ENCODE data around the gene RWDD2A. TPM values are rescaled to one million over a fixed set of nuclear protein-coding genes. Genes with fewer than 3 reads are reported as not detected.
"Not testable (repeated sequence)": the region's sequence is repeated elsewhere in the genome, so short reads cannot be mapped to it uniquely, and the experiment has no call there.

Gene RWDD2A
- total RNA-seq, 2 donors from 2014 or later, result 1.5 TPM

- no peak overlapping the region for H3K4me3 Mint-ChIP-seq
- peaks cover 0 to 4% of the 10 kb centered on the region in 2 donors for H3K4me1 Mint-ChIP-seq (ENCODE audit: low read depth in 2 of 2)
- H3K36me3 Mint-ChIP-seq, result peaks cover 37% of the 10 kb centered on the region
- ATAC-seq (no peak), DNase-seq (ENCODE audit: low spot score) (no peak)
- no peak overlapping the region for H3K27ac Mint-ChIP-seq
- H3K27me3 Mint-ChIP-seq, result no peaks in the 10 kb centered on the region
- no peaks in the 10 kb centered on the region for H3K9me3 Mint-ChIP-seq
Observed at GRCh38 chr6:83183082-83183828, 9.9 kb upstream of the RWDD2A start.

- Mint-ChIP-seq H3K4me1 (ENCODE audit: low read depth in 2 of 2) (peaks cover 2 to 9% of the 10 kb centered on the region in 2 donors), H3K27ac (no peak overlapping the region), H3K9me3 (no peaks in the 10 kb centered on the region), H3K36me3 (peaks cover 36% of the 10 kb centered on the region), H3K4me3 (no peak overlapping the region), H3K27me3 (no peaks in the 10 kb centered on the region)
- ATAC-seq, result no peak
- no peak for DNase-seq (ENCODE audit: low spot score)
Observed at GRCh38 chr6:83185096-83185495, 8.1 kb upstream of the RWDD2A start.

GRCh38 chr6:83188501-83188900, 4.7 kb upstream of the RWDD2A start:
- no peak overlapping the region for H3K27ac Mint-ChIP-seq
- DNase-seq (ENCODE audit: low spot score), result no peak
- no peaks in the 10 kb centered on the region for H3K27me3 Mint-ChIP-seq
- no peak overlapping the region for H3K4me3 Mint-ChIP-seq
- H3K4me1 Mint-ChIP-seq (ENCODE audit: low read depth in 2 of 2), result peaks cover 17 to 20% of the 10 kb centered on the region in 2 donors
- ATAC-seq, result no peak
- peaks cover 26% of the 10 kb centered on the region for H3K36me3 Mint-ChIP-seq
- no peaks in the 10 kb centered on the region for H3K9me3 Mint-ChIP-seq

- H3K4me3 Mint-ChIP-seq, result peak overlapping the region; percentile 53
Observed at GRCh38 chr6:83190626-83191025, 2.5 kb upstream of the RWDD2A start.

GRCh38 chr6:83191974-83192373, 1.2 kb upstream of the RWDD2A start:
- peak overlapping the region; percentile 76 to 94 for H3K27ac Mint-ChIP-seq
- ATAC-seq, result not testable (repeated sequence)

More at GRCh38 chr6:83190626-83191025, 2.5 kb upstream of the RWDD2A start:
- Mint-ChIP-seq H3K27ac (no peak overlapping the region), H3K36me3 (peaks cover 10% of the 10 kb centered on the region), H3K9me3 (no peaks in the 10 kb centered on the region), H3K27me3 (no peaks in the 10 kb centered on the region), H3K4me1 (ENCODE audit: low read depth in 2 of 2) (peaks cover 23 to 31% of the 10 kb centered on the region in 2 donors)
- ATAC-seq, result no peak
- DNase-seq (ENCODE audit: low spot score), result no peak

GRCh38 chr6:83192456-83192855, 701 bp upstream of the RWDD2A start:
- H3K27ac Mint-ChIP-seq, result peak overlapping the region; percentile 76 to 94
- H3K4me1 Mint-ChIP-seq (ENCODE audit: low read depth in 2 of 2), result peaks cover 23 to 28% of the 10 kb centered on the region in 2 donors
- H3K9me3 Mint-ChIP-seq, result no peaks in the 10 kb centered on the region
- peaks cover 4% of the 10 kb centered on the region for H3K36me3 Mint-ChIP-seq
- H3K27me3 Mint-ChIP-seq, result no peaks in the 10 kb centered on the region
- H3K4me3 Mint-ChIP-seq, result peak overlapping the region; percentile 98
- ATAC-seq (no peak), DNase-seq (ENCODE audit: low spot score) (no peak)

More at GRCh38 chr6:83191974-83192373, 1.2 kb upstream of the RWDD2A start:
- Mint-ChIP-seq H3K4me3 (peak overlapping the region; percentile 98), H3K4me1 (ENCODE audit: low read depth in 2 of 2) (peaks cover 23 to 28% of the 10 kb centered on the region in 2 donors)
- not testable (repeated sequence) for DNase-seq (ENCODE audit: low spot score); H3K27me3 Mint-ChIP-seq; H3K36me3 Mint-ChIP-seq; H3K9me3 Mint-ChIP-seq

- Mint-ChIP-seq H3K27ac (peak overlapping the region in 1 of 2 donors; percentile 43), H3K9me3 (no peaks in the 10 kb centered on the region), H3K4me1 (ENCODE audit: low read depth in 2 of 2) (peaks cover 23 to 28% of the 10 kb centered on the region in 2 donors), H3K27me3 (no peaks in the 10 kb centered on the region), H3K4me3 (peak overlapping the region; percentile 98), H3K36me3 (peaks cover 4% of the 10 kb centered on the region)
- DNase-seq (ENCODE audit: low spot score), result no peak
- peak; percentile 16 to 21 for ATAC-seq
Observed at GRCh38 chr6:83193747-83194566, 800 bp downstream of the RWDD2A start.

- Mint-ChIP-seq H3K27ac (no peak overlapping the region), H3K9me3 (no peaks in the 10 kb centered on the region), H3K36me3 (no peaks in the 10 kb centered on the region), H3K4me1 (ENCODE audit: low read depth in 2 of 2) (peaks cover 6 to 11% of the 10 kb centered on the region in 2 donors), H3K27me3 (peaks cover 0 to 2% of the 10 kb centered on the region in 2 donors), H3K4me3 (no peak overlapping the region)
- DNase-seq (ENCODE audit: low spot score) (no peak), ATAC-seq (no peak)
Observed at GRCh38 chr6:83198486-83199172, 5.5 kb downstream of the RWDD2A start.

GRCh38 chr6:83199173-83199862, 6.2 kb downstream of the RWDD2A start:
- no peaks in the 10 kb centered on the region for H3K9me3 Mint-ChIP-seq
- peaks cover 1 to 7% of the 10 kb centered on the region in 2 donors for H3K4me1 Mint-ChIP-seq (ENCODE audit: low read depth in 2 of 2)
- H3K27ac Mint-ChIP-seq, result no peak overlapping the region
- H3K4me3 Mint-ChIP-seq, result no peak overlapping the region
- DNase-seq (ENCODE audit: low spot score) (no peak), ATAC-seq (no peak)
- H3K27me3 Mint-ChIP-seq, result peaks cover 0 to 2% of the 10 kb centered on the region in 2 donors
- no peaks in the 10 kb centered on the region for H3K36me3 Mint-ChIP-seq

GRCh38 chr6:83199863-83200225, 6.7 kb downstream of the RWDD2A start:
- ATAC-seq (no peak), DNase-seq (ENCODE audit: low spot score) (no peak)
- no peaks in the 10 kb centered on the region for H3K9me3 Mint-ChIP-seq
- no peak overlapping the region for H3K4me3 Mint-ChIP-seq
- no peak overlapping the region for H3K27ac Mint-ChIP-seq
- peaks cover 0 to 2% of the 10 kb centered on the region in 2 donors for H3K27me3 Mint-ChIP-seq
- H3K4me1 Mint-ChIP-seq (ENCODE audit: low read depth in 2 of 2), result peaks cover 0 to 2% of the 10 kb centered on the region in 2 donors
- H3K36me3 Mint-ChIP-seq, result no peaks in the 10 kb centered on the region

- Mint-ChIP-seq H3K27me3 (peaks cover 10 to 11% of the 10 kb centered on the region in 2 donors), H3K27ac (no peak overlapping the region), H3K4me3 (no peak overlapping the region), H3K4me1 (ENCODE audit: low read depth in 2 of 2) (no peaks in the 10 kb centered on the region), H3K36me3 (no peaks in the 10 kb centered on the region), H3K9me3 (no peaks in the 10 kb centered on the region)
- DNase-seq (ENCODE audit: low spot score) (no peak), ATAC-seq (no peak)
Observed at GRCh38 chr6:83202031-83202430, 8.9 kb downstream of the RWDD2A start.

- Mint-ChIP-seq H3K4me3 (no peak overlapping the region), H3K36me3 (no peaks in the 10 kb centered on the region), H3K4me1 (ENCODE audit: low read depth in 2 of 2) (no peaks in the 10 kb centered on the region), H3K9me3 (no peaks in the 10 kb centered on the region), H3K27me3 (peaks cover 16 to 19% of the 10 kb centered on the region in 2 donors), H3K27ac (no peak overlapping the region)
- DNase-seq (ENCODE audit: low spot score), result peak; percentile 70
- ATAC-seq, result peak; percentile 75 to 78
Observed at GRCh38 chr6:83215131-83216047, 22.2 kb downstream of the RWDD2A start.
